HL-60/S4 treated with retinoic acid at 250 ng/mL for 4 days and 3 days (cell line): Measurements from ENCODE around the gene OSTN.
"Not testable (repeated sequence)": the region's sequence is repeated elsewhere in the genome, so short reads cannot be mapped to it uniquely, and the experiment has no call there.

ENCODE experiments used
- in situ Hi-C: fragments of 300-500 bp; cut with MboI; formaldehyde crosslinking; loops from 2 replicates; pipeline ENCODE4 v1.7.0; 2022; ENCODE audit warnings: low sequenced_read_pairs

Gene OSTN

GRCh38 chr3:191198932-191199331, at the start of gene OSTN:
Gene OSTN (plus strand): TSS chr3:191199241. CDS start chr3:191212533, 13,292 bp downstream.
- in situ Hi-C loops: no loop called here

- in situ Hi-C loops: no loop called here
These were observed 47.4 kb upstream of the OSTN start for GRCh38 chr3:191151653-191152052.

GRCh38 chr3:191154827-191155226, 44.2 kb upstream of the OSTN start:
- in situ Hi-C loops: no loop called here

GRCh38 chr3:191158247-191158646, 40.8 kb upstream of the OSTN start:
- in situ Hi-C loops: no loop called here

- in situ Hi-C loops: no loop called here
These were observed 40.2 kb upstream of the OSTN start for GRCh38 chr3:191158815-191159214.

GRCh38 chr3:191165802-191166201, 33.2 kb upstream of the OSTN start:
- in situ Hi-C loops: no loop called here

GRCh38 chr3:191166368-191166767, 32.7 kb upstream of the OSTN start:
- in situ Hi-C loops: no loop called here

- in situ Hi-C loops: no loop called here
These were observed 29.5 kb upstream of the OSTN start for GRCh38 chr3:191169566-191169965.

GRCh38 chr3:191170097-191170496, 28.9 kb upstream of the OSTN start:
- in situ Hi-C loops: no loop called here

- in situ Hi-C loops: no loop called here
These were observed 23.9 kb upstream of the OSTN start for GRCh38 chr3:191175102-191175501.

GRCh38 chr3:191176038-191176785, 22.8 kb upstream of the OSTN start:
- in situ Hi-C loops: no loop called here

- in situ Hi-C loops: not testable (repeated sequence)
These were observed 13.7 kb upstream of the OSTN start for GRCh38 chr3:191185382-191185781.

GRCh38 chr3:191188246-191188645, 10.8 kb upstream of the OSTN start:
- in situ Hi-C loops: not testable (repeated sequence)

- in situ Hi-C loops: not testable (repeated sequence)
These were observed 6.8 kb upstream of the OSTN start for GRCh38 chr3:191192270-191192669.

GRCh38 chr3:191192941-191193340, 6.1 kb upstream of the OSTN start:
- in situ Hi-C loops: no loop called here

GRCh38 chr3:191197761-191198306, 1.2 kb upstream of the OSTN start:
- in situ Hi-C loops: no loop called here

- in situ Hi-C loops: no loop called here
These were observed 561 bp upstream of the OSTN start for GRCh38 chr3:191198480-191198879.

- in situ Hi-C loops: no loop called here
These were observed 11.0 kb downstream of the OSTN start for GRCh38 chr3:191210032-191210431.

- in situ Hi-C loops: no loop called here
These were observed 17.5 kb downstream of the OSTN start for GRCh38 chr3:191216510-191216909.

- in situ Hi-C loops: no loop called here
These were observed 18.3 kb downstream of the OSTN start for GRCh38 chr3:191217301-191217700.

- in situ Hi-C loops: no loop called here
These were observed 21.9 kb downstream of the OSTN start for GRCh38 chr3:191220908-191221307.

GRCh38 chr3:191221638-191222037, 22.6 kb downstream of the OSTN start:
- in situ Hi-C loops: no loop called here

- in situ Hi-C loops: no loop called here
These were observed 28.5 kb downstream of the OSTN start for GRCh38 chr3:191227541-191227940.
